Measurements from ENCODE around the gene PROZ. TPM values are rescaled to one million over a fixed set of nuclear protein-coding genes. Genes with fewer than 3 reads are reported as not detected.

Gene PROZ
- total and polyA plus RNA-seq, 2 of the 13 experiments (the other 11 are each of a cell fraction or from before 2014, with no cell fraction given): 5.6 to 22.5 TPM

DNA sequence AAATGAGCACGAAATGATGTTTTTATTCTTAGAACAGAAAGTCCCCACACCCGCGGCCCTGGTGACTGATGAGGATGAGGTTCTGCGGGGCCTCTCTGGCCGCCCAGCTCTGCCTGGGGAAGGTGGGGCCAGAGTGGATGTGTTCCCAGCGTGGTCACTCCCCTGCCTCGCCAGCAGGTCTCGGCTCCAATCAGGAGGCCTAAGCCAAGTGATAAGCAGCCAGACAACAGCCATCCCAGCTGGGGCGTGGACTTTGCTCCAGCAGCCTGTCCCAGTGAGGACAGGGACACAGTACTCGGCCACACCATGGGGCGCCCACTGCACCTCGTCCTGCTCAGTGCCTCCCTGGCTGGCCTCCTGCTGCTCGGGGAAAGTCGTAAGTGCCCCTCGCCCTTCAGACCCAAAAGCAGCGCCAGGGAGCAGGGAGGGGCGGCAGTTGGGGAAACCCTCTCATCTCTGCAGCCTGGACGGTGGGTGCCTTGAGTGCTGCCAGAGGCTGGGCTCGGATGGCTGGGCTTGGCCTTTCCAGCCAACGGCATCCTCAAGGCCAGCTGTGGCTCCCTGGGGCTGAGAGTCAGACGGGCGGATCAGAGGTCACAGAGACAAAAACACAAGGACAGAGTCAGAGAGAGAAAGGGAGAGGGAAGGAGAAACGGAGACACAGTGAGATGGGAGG is 35.8 kb upstream of the PROZ start, which contains the start of gene F10 (continued):
- TF ChIP-seq, protein P1, sequence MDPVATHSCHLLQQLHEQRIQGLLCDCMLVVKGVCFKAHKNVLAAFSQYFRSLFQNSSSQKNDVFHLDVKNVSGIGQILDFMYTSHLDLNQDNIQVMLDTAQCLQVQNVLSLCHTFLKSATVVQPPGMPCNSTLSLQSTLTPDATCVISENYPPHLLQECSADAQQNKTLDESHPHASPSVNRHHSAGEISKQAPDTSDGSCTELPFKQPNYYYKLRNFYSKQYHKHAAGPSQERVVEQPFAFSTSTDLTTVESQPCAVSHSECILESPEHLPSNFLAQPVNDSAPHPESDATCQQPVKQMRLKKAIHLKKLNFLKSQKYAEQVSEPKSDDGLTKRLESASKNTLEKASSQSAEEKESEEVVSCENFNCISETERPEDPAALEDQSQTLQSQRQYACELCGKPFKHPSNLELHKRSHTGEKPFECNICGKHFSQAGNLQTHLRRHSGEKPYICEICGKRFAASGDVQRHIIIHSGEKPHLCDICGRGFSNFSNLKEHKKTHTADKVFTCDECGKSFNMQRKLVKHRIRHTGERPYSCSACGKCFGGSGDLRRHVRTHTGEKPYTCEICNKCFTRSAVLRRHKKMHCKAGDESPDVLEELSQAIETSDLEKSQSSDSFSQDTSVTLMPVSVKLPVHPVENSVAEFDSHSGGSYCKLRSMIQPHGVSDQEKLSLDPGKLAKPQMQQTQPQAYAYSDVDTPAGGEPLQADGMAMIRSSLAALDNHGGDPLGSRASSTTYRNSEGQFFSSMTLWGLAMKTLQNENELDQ (CRISPR knock-in tag; IDR thresholded peaks at IDR 0.05; ENCODE audit: borderline replicate concordance): no peak
- TF ChIP-seq KLF13 (CRISPR knock-in tag; IDR thresholded peaks at IDR 0.05) (0 out of 2 replicates have a peak, but pooled peaks have one; percentile 69), SPEN (CRISPR knock-in tag; IDR thresholded peaks at IDR 0.05; ENCODE audit: low read depth) (peak; percentile 95), FOSL1 (CRISPR knock-in tag; IDR thresholded peaks at IDR 0.05; ENCODE audit: borderline replicate concordance) (no peak), ZBTB42 (CRISPR knock-in tag; IDR thresholded peaks at IDR 0.05) (no peak), ATAD3A (CRISPR knock-in tag; IDR thresholded peaks at IDR 0.05) (no peak), MTF2 (CRISPR knock-in tag; IDR thresholded peaks at IDR 0.05; ENCODE audit: borderline replicate concordance) (no peak), ZFYVE20 (CRISPR knock-in tag; IDR thresholded peaks at IDR 0.05; ENCODE audit: borderline replicate concordance, low read depth) (no peak), EHMT2 (IDR thresholded peaks at IDR 0.05; ENCODE audit: borderline replicate concordance, low read depth, low read length) (no peak), MYC (CRISPR knock-in tag; IDR thresholded peaks at IDR 0.05; ENCODE audit: borderline replicate concordance) (peak; percentile 93), ZNF569 (CRISPR knock-in tag; IDR thresholded peaks at IDR 0.05; ENCODE audit: borderline replicate concordance) (no peak), ZNF460 (CRISPR knock-in tag; IDR thresholded peaks at IDR 0.05; ENCODE audit: borderline replicate concordance) (no peak)
- TF ChIP-seq, protein P2, sequence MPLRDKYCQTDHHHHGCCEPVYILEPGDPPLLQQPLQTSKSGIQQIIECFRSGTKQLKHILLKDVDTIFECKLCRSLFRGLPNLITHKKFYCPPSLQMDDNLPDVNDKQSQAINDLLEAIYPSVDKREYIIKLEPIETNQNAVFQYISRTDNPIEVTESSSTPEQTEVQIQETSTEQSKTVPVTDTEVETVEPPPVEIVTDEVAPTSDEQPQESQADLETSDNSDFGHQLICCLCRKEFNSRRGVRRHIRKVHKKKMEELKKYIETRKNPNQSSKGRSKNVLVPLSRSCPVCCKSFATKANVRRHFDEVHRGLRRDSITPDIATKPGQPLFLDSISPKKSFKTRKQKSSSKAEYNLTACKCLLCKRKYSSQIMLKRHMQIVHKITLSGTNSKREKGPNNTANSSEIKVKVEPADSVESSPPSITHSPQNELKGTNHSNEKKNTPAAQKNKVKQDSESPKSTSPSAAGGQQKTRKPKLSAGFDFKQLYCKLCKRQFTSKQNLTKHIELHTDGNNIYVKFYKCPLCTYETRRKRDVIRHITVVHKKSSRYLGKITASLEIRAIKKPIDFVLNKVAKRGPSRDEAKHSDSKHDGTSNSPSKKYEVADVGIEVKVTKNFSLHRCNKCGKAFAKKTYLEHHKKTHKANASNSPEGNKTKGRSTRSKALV (CRISPR knock-in tag; IDR thresholded peaks at IDR 0.05): peak; percentile 75
- TF ChIP-seq, protein P3, sequence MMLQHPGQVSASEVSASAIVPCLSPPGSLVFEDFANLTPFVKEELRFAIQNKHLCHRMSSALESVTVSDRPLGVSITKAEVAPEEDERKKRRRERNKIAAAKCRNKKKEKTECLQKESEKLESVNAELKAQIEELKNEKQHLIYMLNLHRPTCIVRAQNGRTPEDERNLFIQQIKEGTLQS (CRISPR knock-in tag; IDR thresholded peaks at IDR 0.05): no peak; the same call in 1 of the 2 replicates
- TF ChIP-seq, protein P4, sequence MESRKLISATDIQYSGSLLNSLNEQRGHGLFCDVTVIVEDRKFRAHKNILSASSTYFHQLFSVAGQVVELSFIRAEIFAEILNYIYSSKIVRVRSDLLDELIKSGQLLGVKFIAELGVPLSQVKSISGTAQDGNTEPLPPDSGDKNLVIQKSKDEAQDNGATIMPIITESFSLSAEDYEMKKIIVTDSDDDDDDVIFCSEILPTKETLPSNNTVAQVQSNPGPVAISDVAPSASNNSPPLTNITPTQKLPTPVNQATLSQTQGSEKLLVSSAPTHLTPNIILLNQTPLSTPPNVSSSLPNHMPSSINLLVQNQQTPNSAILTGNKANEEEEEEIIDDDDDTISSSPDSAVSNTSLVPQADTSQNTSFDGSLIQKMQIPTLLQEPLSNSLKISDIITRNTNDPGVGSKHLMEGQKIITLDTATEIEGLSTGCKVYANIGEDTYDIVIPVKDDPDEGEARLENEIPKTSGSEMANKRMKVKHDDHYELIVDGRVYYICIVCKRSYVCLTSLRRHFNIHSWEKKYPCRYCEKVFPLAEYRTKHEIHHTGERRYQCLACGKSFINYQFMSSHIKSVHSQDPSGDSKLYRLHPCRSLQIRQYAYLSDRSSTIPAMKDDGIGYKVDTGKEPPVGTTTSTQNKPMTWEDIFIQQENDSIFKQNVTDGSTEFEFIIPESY (CRISPR knock-in tag; IDR thresholded peaks at IDR 0.05): peak; percentile 75

Measured in HepG2 (cell line).